DOHH2 (cell line): Measurements from ENCODE around the gene AP5Z1.

ENCODE experiments used
- H3F3A ChIP-seq: fragments of 200-600 bp; sonication (generic), shearing (Covaris generic); 2 replicates; pipeline ENCODE4 v1.6.0; 2016; ENCODE audit warnings: antibody characterized with exemption, mild to moderate bottlenecking; ENCODE audit not compliant: control insufficient read depth, insufficient read depth
- H3K27ac ChIP-seq: fragments of 200-600 bp; sonication (generic); 2 replicates; pipeline ENCODE4 v1.5.1; 2014; ENCODE audit warnings: low read depth, mild to moderate bottlenecking, low read length, moderate library complexity
- H3K27me3 ChIP-seq: fragments of 200-600 bp; sonication (generic); 2 replicates; pipeline ENCODE4 v1.6.1; 2014; ENCODE audit warnings: mild to moderate bottlenecking, low read length, mixed read lengths; ENCODE audit not compliant: control insufficient read depth
- H3K36me3 ChIP-seq: fragments of 200-600 bp; sonication (generic); 2 replicates; pipeline ENCODE4 v1.6.1; 2014; ENCODE audit warnings: mild to moderate bottlenecking, low read length, moderate library complexity, mixed read lengths; ENCODE audit not compliant: control insufficient read depth
- H3K4me1 ChIP-seq: fragments of 200-600 bp; sonication (generic); 2 replicates; pipeline ENCODE4 v1.6.1; 2014; ENCODE audit warnings: mild to moderate bottlenecking, low read length, mixed read lengths; ENCODE audit not compliant: control insufficient read depth
- H3K4me2 ChIP-seq: fragments of 200-600 bp; sonication (generic); 2 replicates; pipeline ENCODE4 v1.6.0; 2014; ENCODE audit warnings: mild to moderate bottlenecking, low read length, moderate library complexity
- H3K4me3 ChIP-seq: fragments of 200-600 bp; sonication (generic); 2 replicates; pipeline ENCODE4 v1.5.1; 2014; ENCODE audit warnings: mild to moderate bottlenecking, low read length, mixed read lengths
- H3K79me2 ChIP-seq: fragments of 200-600 bp; sonication (generic); 2 replicates; pipeline ENCODE4 v1.6.1; 2014; ENCODE audit warnings: mild to moderate bottlenecking, low read length, mixed read lengths; ENCODE audit not compliant: control insufficient read depth
- H3K9me2 ChIP-seq: fragments of 200-600 bp; sonication (generic); replicated peaks from 2 replicates; pipeline ENCODE4 v1.6.1; 2014; ENCODE audit warnings: mild to moderate bottlenecking, low read length, mixed read lengths; ENCODE audit not compliant: control insufficient read depth
- H3K9me3 ChIP-seq: fragments of 200-600 bp; sonication (generic); 2 replicates; pipeline ENCODE4 v1.6.1; 2014; ENCODE audit warnings: antibody characterized with exemption, low read length, mixed read lengths; ENCODE audit not compliant: control insufficient read depth, insufficient read depth
- H4K20me1 ChIP-seq: fragments of 200-600 bp; sonication (generic); 2 replicates; pipeline ENCODE4 v1.6.0; 2014; ENCODE audit warnings: low read depth, mild to moderate bottlenecking, antibody characterized with exemption, low read length, moderate library complexity; ENCODE audit not compliant: control insufficient read depth, insufficient read depth
- CTCF ChIP-seq: fragments of 200-600 bp; sonication (generic); IDR thresholded peaks from one replicate; pipeline ENCODE4 v1.5.1; 2014; ENCODE audit warnings: antibody characterized with exemption, mild to moderate bottlenecking, low read depth, low read length; ENCODE audit not compliant: poor library complexity, severe bottlenecking
- EZH2phosphoT487 ChIP-seq: fragments of 200-600 bp; sonication (generic); IDR thresholded peaks from 2 replicates; pipeline ENCODE4 v1.6.1; 2017; ENCODE audit warnings: borderline replicate concordance, mild to moderate bottlenecking, antibody characterized with exemption, low read length, moderate library complexity, mixed read lengths

Gene AP5Z1

GRCh38 chr7:4815609-4816418, 40.4 kb downstream of the AP5Z1 start:
- no peaks in the 10 kb centered on the region for H3F3A ChIP-seq
- no peaks in the 10 kb centered on the region for H4K20me1 ChIP-seq
- H3K79me2 ChIP-seq = no peaks in the 10 kb centered on the region
- no peaks in the 10 kb centered on the region for H3K9me2 ChIP-seq
- TF ChIP-seq CTCF (no peak), EZH2phosphoT487 (no peak)
- no peak overlapping the region for H3K27ac ChIP-seq
- H3K4me2 ChIP-seq = no peak overlapping the region
- no peak overlapping the region for H3K4me3 ChIP-seq
- no peaks in the 10 kb centered on the region for H3K27me3 ChIP-seq
- H3K36me3 ChIP-seq = no peaks in the 10 kb centered on the region
- H3K4me1 ChIP-seq = no peaks in the 10 kb centered on the region
- H3K9me3 ChIP-seq = no peaks in the 10 kb centered on the region

GRCh38 chr7:4816419-4817080, 41.1 kb downstream of the AP5Z1 start:
- Histone ChIP-seq H4K20me1 (no peaks in the 10 kb centered on the region), H3K4me2 (no peak overlapping the region), H3K4me1 (no peaks in the 10 kb centered on the region), H3F3A (no peaks in the 10 kb centered on the region), H3K36me3 (no peaks in the 10 kb centered on the region), H3K79me2 (no peaks in the 10 kb centered on the region), H3K27ac (no peak overlapping the region), H3K4me3 (no peak overlapping the region), H3K9me3 (no peaks in the 10 kb centered on the region), H3K27me3 (no peaks in the 10 kb centered on the region), H3K9me2 (no peaks in the 10 kb centered on the region)
- no peak for TF ChIP-seq EZH2phosphoT487

- H3K27me3 ChIP-seq = no peaks in the 10 kb centered on the region
- no peaks in the 10 kb centered on the region for H4K20me1 ChIP-seq
- no peak overlapping the region for H3K27ac ChIP-seq
- no peaks in the 10 kb centered on the region for H3K4me1 ChIP-seq
- H3K36me3 ChIP-seq = no peaks in the 10 kb centered on the region
- TF ChIP-seq CTCF = no peak
- TF ChIP-seq EZH2phosphoT487 = no peak
- H3K4me2 ChIP-seq = no peak overlapping the region
- H3K4me3 ChIP-seq = no peak overlapping the region
- no peaks in the 10 kb centered on the region for H3K9me2 ChIP-seq
- no peaks in the 10 kb centered on the region for H3K79me2 ChIP-seq
- no peaks in the 10 kb centered on the region for H3F3A ChIP-seq
- H3K9me3 ChIP-seq = no peaks in the 10 kb centered on the region
Measured at GRCh38 chr7:4817178-4817901, 41.9 kb downstream of the AP5Z1 start.
